ENCODE measurements around the gene MGMT. TPM values are rescaled to one million over a fixed set of nuclear protein-coding genes. Genes with fewer than 3 reads are reported as not detected.

MGMT gene
- total RNA-seq, result 34.1 and 48.4 TPM in 2 replicates

GRCh38 chr10:129466703-129467358, at the start of gene MGMT:
TSS of gene MGMT (plus strand) at chr10:129467241.

Measured in mesangial cell (primary cell).